Esophagus muscularis mucosa (tissue), 4 donors: ENCODE results near the gene CSMD2.

Experiments
- CTCF ChIP-seq, 3 experiments: fragments of 200-600 bp in 2 of 3; fragments of 450-650 bp in 1 of 3; sonication (generic) in 2 of 3; IDR thresholded peaks; one replicate each; pipeline ENCODE4 v1.5.1; 2017 to 2019; ENCODE audit warnings: antibody characterized with exemption in 3 of 3, mild to moderate bottlenecking in 2 of 3, moderate library complexity in 1 of 3
- EP300 ChIP-seq: sonication (generic); formaldehyde crosslinking; IDR thresholded peaks from one replicate; pipeline ENCODE4 v1.6.1; 2017; ENCODE audit warnings: antibody characterized with exemption
- POLR2A ChIP-seq: fragments of 450-650 bp; IDR thresholded peaks from one replicate; pipeline ENCODE4 v1.6.1; 2017; ENCODE audit warnings: antibody characterized with exemption, moderate library complexity, mild to moderate bottlenecking, low read depth
- POLR2AphosphoS5 ChIP-seq, 2 donors: sonication (generic); formaldehyde crosslinking; IDR thresholded peaks; one replicate each; pipeline ENCODE4 v1.6.1; 2017; ENCODE audit warnings: antibody characterized with exemption in 2 of 2

- TF ChIP-seq CTCF (IDR thresholded peaks at IDR 0.05) (no peak), POLR2A (no peak), POLR2AphosphoS5 (IDR thresholded peaks at IDR 0.05) (no peak), EP300 (no peak)
These were observed 345.6 kb downstream of the CSMD2 start for GRCh38 chr1:33819290-33819912.
